HUES6 (cell line): ENCODE results near the gene RMDN2.
"Not testable (repeated sequence)": the region's sequence is repeated elsewhere in the genome, so short reads cannot be mapped to it uniquely, and the experiment has no call there.

Source experiments
- H3K27ac ChIP-seq: 2 replicates; pipeline ENCODE4 v1.7.0; 2013; ENCODE audit warnings: low read depth, mild to moderate bottlenecking, low read length, inconsistent platforms
- H3K27me3 ChIP-seq: 2 replicates; pipeline ENCODE4 v1.6.1; 2013; ENCODE audit warnings: low read length; ENCODE audit not compliant: control insufficient read depth, insufficient read depth
- H3K36me3 ChIP-seq: 2 replicates; pipeline ENCODE4 v1.6.1; 2013; ENCODE audit warnings: low read length; ENCODE audit not compliant: control insufficient read depth, insufficient read depth
- H3K4me1 ChIP-seq: 2 replicates; pipeline ENCODE4 v1.6.1; 2013; ENCODE audit warnings: low read length; ENCODE audit not compliant: control insufficient read depth, insufficient read depth
- H3K4me3 ChIP-seq: 2 replicates; pipeline ENCODE4 v1.5.1; 2013; ENCODE audit warnings: low read depth, low read length
- H3K9ac ChIP-seq: one replicate; pipeline ENCODE4 v1.6.1; 2013; ENCODE audit warnings: mild to moderate bottlenecking, low read length
- H3K9me3 ChIP-seq: 2 replicates; pipeline ENCODE4 v1.6.1; 2013; ENCODE audit warnings: low read depth, low read length; ENCODE audit not compliant: control insufficient read depth, insufficient read depth

The RMDN2 gene

DNA sequence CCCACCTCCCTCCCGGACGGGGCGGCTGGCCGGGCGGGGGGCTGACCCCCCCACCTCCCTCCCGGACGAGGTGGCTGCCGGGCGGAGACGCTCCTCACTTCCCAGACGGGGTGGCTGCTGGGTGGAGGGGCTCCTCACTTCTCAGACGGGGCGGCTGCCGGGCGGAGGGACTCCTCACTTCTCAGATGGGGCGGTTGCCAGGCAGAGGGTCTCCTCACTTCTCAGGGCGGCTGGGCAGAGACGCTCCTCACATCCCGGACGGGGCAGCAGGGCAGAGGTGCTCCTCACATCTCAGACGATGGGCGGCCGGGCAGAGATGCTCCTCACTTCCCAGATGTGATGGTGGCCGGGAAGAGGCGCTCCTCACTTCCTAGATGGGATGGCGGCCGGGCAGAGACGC lies 7.8 kb downstream of the RMDN2 start:
- not testable (repeated sequence) for H3K4me1 ChIP-seq, H3K27ac ChIP-seq, H3K36me3 ChIP-seq, H3K9ac ChIP-seq, H3K4me3 ChIP-seq, H3K27me3 ChIP-seq
- H3K9me3 ChIP-seq, result peaks cover 15% of the 10 kb centered on the region; the same call in 1 of the 2 replicates

DNA sequence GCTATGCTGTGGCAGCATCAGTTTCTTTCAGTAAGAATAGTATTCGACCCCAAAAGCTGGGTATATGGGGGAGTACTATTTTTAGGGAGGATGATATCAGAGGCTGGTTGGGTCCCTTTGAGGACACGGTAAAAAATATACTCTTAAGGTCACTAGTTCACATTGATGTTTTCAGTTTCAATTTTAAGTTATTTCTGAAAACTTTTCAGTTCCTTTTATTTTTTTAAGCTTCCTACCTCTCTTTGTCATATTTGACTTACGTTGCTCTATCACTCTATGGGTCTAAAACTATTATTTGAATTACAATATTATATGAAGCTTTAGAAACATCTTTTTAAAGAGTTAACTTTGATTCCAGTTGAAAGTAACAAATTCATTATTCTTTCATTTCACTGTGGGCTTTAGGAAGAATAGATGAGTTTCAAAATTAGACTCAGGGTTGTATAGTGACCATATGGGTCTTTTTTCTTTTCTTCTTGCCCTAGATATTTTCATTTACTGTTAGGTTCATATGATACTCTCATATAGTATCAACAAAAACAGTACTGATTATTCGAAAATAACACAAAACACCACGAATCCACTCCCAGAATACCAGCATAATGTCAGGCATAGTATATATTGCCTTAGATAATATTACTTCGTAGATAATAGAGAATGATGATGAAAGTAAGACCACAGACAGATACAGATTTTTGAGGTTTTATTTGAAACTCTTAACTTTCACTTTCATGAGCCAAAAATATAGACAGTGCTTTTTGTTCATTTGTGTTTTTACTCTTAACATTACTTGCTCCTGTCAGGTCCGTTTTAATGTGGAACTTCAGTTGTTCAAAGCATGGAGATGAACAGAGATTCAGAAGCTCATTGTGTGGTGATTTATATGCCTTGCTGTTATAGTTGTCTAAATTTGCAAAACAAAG lies 9.8 kb downstream of the RMDN2 start:
- H3K4me3 ChIP-seq, result no peak overlapping the region
- H3K9me3 ChIP-seq, result peaks cover 15% of the 10 kb centered on the region; the same call in 1 of the 2 replicates
- no peak overlapping the region for H3K27ac ChIP-seq
- no peaks in the 10 kb centered on the region for H3K4me1 ChIP-seq
- H3K27me3 ChIP-seq, result no peaks in the 10 kb centered on the region
- H3K9ac ChIP-seq, result no peak overlapping the region
- no peaks in the 10 kb centered on the region for H3K36me3 ChIP-seq

DNA sequence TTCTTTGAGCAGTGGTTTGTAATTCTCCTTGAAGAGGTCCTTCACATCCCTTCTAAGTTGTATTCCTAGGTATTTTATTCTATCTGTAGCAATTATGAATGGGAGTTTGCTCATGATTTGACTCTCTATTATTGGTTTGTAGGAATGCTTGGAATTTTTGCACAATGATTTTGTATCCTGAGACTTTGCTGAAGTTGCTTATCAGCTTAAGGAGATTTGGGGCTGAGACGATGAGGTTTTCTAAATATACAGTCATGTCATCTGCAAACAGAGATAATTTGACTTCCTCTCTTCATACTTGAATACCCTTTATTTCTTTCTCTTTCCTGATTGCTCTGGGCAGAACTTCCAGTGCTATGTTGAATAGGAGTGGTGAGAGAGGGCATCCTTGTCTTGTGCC lies 12.5 kb downstream of the RMDN2 start:
- H3K36me3 ChIP-seq, H3K27me3 ChIP-seq, H3K9ac ChIP-seq, H3K27ac ChIP-seq, H3K4me1 ChIP-seq, H3K4me3 ChIP-seq: not testable (repeated sequence)
- H3K9me3 ChIP-seq, result peaks cover 14% of the 10 kb centered on the region

DNA sequence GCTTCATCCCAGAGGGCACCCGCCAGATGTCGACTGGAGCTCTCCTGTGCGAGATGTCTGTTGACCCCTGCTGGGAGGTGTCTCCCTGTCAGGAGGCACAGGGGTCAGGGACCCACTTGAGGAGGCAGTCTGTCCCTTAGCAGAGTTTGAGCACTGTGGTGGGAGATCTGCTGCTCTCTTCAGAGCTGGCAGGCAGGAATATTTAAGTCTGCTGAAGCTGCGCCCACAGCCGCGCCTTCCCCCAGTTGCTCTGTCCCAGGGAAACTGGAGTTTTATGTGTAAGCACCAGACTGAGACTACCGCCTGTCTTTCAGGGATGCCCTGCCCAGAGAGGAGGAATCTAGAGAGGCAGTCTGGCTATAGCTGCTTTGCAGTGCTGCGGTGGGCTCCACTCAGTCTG lies 16.2 kb downstream of the RMDN2 start:
- not testable (repeated sequence) for H3K27ac ChIP-seq, H3K9me3 ChIP-seq, H3K27me3 ChIP-seq, H3K4me1 ChIP-seq, H3K9ac ChIP-seq, H3K4me3 ChIP-seq, H3K36me3 ChIP-seq

DNA sequence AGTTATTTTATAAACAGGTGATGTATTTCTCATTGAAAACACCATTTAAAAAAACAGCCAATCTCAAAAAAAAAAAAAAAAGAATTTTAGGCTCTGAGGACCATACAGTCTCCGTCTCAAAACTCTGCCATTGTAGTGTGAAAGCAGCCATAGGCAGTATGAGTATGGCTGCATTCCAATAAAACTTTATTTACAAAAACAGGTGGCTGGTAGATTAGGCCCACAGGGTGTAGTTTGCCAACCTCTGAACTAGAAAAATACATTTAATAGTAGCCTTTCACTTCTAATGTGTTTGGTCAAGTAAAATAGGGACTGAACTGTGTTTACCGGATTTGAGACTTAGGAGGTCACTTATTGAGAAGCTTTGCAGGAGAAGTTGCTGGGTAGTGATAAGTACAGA lies 19.2 kb downstream of the RMDN2 start:
- no peaks in the 10 kb centered on the region for H3K4me1 ChIP-seq
- H3K27ac ChIP-seq, result no peak overlapping the region
- H3K4me3 ChIP-seq, result no peak overlapping the region
- no peaks in the 10 kb centered on the region for H3K27me3 ChIP-seq
- H3K36me3 ChIP-seq, result no peaks in the 10 kb centered on the region
- H3K9ac ChIP-seq, result no peak overlapping the region
- peaks cover 3% of the 10 kb centered on the region; the same call in 1 of the 2 replicates for H3K9me3 ChIP-seq

DNA sequence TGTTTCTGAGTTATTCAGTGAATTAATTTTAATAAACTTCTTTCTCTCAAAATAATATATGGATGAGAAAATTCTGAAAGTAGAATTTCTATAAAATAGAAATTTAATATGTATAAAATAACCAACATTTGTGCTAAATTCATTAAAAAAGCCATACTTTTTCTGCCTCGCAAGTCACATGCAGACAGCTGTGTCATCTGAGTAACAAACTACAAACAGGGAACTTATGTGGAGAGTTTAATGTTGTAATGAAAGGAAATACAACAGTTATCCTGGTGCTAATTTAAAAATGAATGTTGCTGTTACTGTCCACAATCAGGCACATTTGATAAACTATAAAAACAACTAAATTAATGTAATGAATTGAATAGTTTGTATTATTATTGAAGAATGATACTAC lies 22.2 kb downstream of the RMDN2 start:
- no peak overlapping the region for H3K9ac ChIP-seq
- no peaks in the 10 kb centered on the region for H3K27me3 ChIP-seq
- no peaks in the 10 kb centered on the region for H3K36me3 ChIP-seq
- no peaks in the 10 kb centered on the region for H3K9me3 ChIP-seq
- H3K4me3 ChIP-seq, result no peak overlapping the region
- no peak overlapping the region for H3K27ac ChIP-seq
- H3K4me1 ChIP-seq, result no peaks in the 10 kb centered on the region

DNA sequence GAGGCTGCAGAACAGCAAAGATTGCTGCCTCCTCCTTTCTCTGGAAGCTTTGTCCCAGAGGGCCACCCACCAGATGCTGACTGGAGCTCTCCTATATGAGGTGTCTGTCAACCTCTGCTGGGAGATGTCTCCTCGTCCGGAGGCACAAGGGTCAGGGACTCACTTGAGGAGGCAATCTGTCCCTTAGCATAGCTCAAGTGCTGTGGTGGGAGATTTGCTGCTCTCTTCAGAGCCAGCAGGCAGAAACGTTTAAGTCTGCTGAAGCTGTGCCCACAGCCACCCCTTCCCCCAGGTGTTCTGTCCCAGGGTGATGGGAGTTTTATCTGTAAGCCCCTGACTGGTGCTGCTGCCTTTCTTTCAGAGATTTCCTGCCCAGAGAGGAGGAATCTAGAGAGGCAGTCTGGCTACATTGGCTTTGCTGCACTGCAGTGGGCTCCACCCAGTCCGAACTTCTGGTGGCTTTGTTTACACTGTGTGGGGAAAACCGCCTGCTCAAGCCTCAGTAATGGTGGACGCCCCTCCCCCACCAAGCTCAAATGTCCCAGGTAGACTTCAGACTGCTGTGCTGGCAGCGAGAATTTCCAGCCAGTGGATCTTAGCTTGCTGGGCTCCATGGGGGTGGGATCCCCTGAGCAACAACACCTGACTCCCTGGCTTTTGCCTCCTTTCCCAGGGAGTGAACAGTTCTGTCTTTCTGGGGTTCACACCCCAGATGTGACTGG lies 37.1 kb downstream of the RMDN2 start:
- peaks cover 12% of the 10 kb centered on the region; the same call in 1 of the 2 replicates for H3K9me3 ChIP-seq
- H3K36me3 ChIP-seq, H3K4me1 ChIP-seq: not testable (repeated sequence)

DNA sequence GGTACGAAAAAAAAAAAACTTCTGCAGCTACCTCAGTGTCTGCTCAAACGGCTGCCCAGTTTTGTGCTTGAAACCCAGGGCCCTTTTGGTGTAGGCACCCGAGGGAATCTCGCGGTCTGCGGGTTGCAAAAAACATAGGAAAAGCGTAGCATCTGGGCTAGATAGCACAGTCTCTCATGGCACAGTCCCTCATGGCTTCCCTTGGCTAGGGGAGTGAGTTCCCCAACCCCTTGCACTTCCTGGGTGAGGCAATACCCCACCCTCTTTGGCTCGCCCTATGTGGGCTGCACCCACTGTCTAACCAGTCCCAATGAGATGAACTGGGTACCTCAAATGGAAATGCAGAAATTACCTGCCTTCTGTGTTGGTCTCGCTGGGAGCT lies 37.6 kb downstream of the RMDN2 start:
- H3K27me3 ChIP-seq, H3K4me3 ChIP-seq, H3K4me1 ChIP-seq, H3K27ac ChIP-seq, H3K9ac ChIP-seq, H3K36me3 ChIP-seq: not testable (repeated sequence)
- H3K9me3 ChIP-seq, result peaks cover 12% of the 10 kb centered on the region; the same call in 1 of the 2 replicates

More for the DNA sequence above, 37.1 kb downstream of the RMDN2 start:
- H3K27ac ChIP-seq, H3K27me3 ChIP-seq, H3K4me3 ChIP-seq: not testable (repeated sequence)
- H3K9ac ChIP-seq, result peak overlapping the region; percentile 39

DNA sequence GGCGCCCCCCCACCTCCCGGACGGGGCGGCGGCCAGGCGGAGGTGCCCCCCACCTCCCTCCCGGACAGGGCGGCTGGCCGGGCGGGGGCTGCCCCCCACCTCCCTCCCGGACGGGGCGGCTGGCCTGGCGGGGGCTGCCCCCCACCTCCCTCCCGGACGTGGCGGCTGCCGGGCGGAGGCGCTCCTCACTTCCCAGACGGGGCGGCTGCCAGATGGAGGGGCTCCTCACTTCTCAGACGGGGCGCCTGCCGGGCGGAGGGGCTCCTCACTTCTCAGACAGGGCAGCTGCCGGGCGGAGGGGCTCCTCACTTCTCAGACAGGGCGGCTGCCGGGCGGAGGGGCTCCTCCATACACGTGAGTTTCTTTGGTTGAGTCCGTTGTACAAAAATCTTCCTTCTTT lies 38.8 kb downstream of the RMDN2 start:
- H3K27me3 ChIP-seq, H3K27ac ChIP-seq, H3K36me3 ChIP-seq, H3K4me3 ChIP-seq, H3K9ac ChIP-seq: not testable (repeated sequence)
- peaks cover 12% of the 10 kb centered on the region; the same call in 1 of the 2 replicates for H3K9me3 ChIP-seq
- peaks cover 11% of the 10 kb centered on the region for H3K4me1 ChIP-seq

DNA sequence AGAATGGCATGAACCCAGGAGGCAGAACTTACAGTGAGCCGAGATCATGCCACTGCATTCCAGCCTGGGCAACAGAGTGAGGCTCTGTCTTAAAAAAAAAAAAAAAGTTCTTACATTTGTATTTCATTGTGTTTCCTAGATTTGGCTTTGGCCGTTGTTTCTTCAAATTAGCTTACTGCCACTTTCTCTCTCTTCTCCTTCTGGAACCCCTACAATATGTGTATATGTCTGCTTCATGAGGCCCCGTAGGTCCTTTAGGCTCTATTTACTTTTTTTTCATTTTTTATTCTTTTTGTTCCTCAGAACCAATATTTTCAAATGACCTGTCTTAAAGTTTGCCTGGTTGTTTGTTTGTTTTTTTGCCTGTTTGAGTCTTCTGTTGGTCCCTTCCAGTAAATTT lies 41.2 kb downstream of the RMDN2 start:
- no peaks in the 10 kb centered on the region for H3K36me3 ChIP-seq
- no peaks in the 10 kb centered on the region for H3K27me3 ChIP-seq
- no peak overlapping the region for H3K4me3 ChIP-seq
- peaks cover 11% of the 10 kb centered on the region for H3K4me1 ChIP-seq
- H3K9ac ChIP-seq, result no peak overlapping the region
- H3K27ac ChIP-seq, result no peak overlapping the region
- H3K9me3 ChIP-seq, result peaks cover 11% of the 10 kb centered on the region; the same call in 1 of the 2 replicates

DNA sequence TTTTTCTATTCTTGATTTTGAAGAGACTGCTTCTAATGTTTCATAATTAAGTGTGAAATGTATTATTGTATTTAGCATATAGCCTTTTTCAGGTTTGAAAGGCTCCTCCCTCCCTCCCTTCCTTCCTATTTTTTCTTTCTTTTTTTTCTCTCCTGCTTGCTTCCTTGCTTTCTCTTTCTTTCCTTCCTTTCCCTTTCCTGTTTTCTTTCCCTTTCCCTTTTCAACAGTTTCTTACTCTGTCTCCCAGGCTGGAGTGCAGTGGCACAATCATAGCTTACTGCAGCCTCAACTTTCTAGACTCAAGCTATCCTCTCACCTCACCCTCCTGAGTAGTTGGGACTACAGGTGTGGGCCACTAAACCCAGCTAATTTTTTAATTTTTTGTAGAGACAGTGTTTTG lies 44.6 kb downstream of the RMDN2 start:
- no peak overlapping the region for H3K27ac ChIP-seq
- 0 out of 2 replicates have a peak, but pooled peaks cover 5% of the 10 kb centered on the region for H3K9me3 ChIP-seq
- no peak overlapping the region for H3K4me3 ChIP-seq
- no peak overlapping the region for H3K9ac ChIP-seq
- no peaks in the 10 kb centered on the region for H3K27me3 ChIP-seq
- no peaks in the 10 kb centered on the region for H3K36me3 ChIP-seq
- H3K4me1 ChIP-seq, result peaks cover 11% of the 10 kb centered on the region; the same call in 1 of the 2 replicates
